HEK293 (cell line): Measurements from ENCODE around the gene THRA.

Experiments used
- CTCF ChIA-PET: fragments of 350-600 bp; formaldehyde crosslinking; extraction: SDS; loops from one replicate; lab custom pipeline; 2021; ENCODE audit warnings: antibody characterized with exemption; lab: Yijun Ruan, JAX
- POLR2A ChIA-PET: fragments of 300-600 bp; formaldehyde crosslinking; extraction: SDS; loops from one replicate; lab custom pipeline; 2020; ENCODE audit warnings: antibody characterized with exemption, inconsistent platforms; lab: Yijun Ruan, JAX
- H3K27ac ChIP-seq: fragments of 200-500 bp; sonication (Bioruptor generic); 2 replicates; pipeline ENCODE4 v1.5.1; 2014; ENCODE audit warnings: low read depth, low read length, control low read depth, inconsistent platforms; ENCODE audit errors: extremely low read depth
- H3K36me3 ChIP-seq, 2 experiments: fragments of 200-500 bp in 1 of 2; sonication (Bioruptor generic) in 1 of 2; 1 replicate in 1 of 2; 2 replicates in 1 of 2; pipeline ENCODE4 v1.5.1; 2014 to 2017; ENCODE audit warnings: inconsistent platforms in 2 of 2, low read length in 2 of 2; ENCODE audit not compliant: control insufficient read depth in 2 of 2, insufficient read depth in 1 of 2
- H3K4me1 ChIP-seq: fragments of 200-500 bp; sonication (Bioruptor generic); 2 replicates; pipeline ENCODE4 v1.5.1; 2014; ENCODE audit warnings: mild to moderate bottlenecking, low read length, inconsistent platforms; ENCODE audit not compliant: control insufficient read depth, insufficient read depth
- H3K4me3 ChIP-seq: 2 replicates; pipeline ENCODE4 v1.5.1; 2011; ENCODE audit warnings: low read depth, mild to moderate bottlenecking, control low read depth, low read length, moderate library complexity
- H3K9me3 ChIP-seq: fragments of 200-500 bp; sonication (Bioruptor generic); 2 replicates; pipeline ENCODE4 v1.5.1; 2014; ENCODE audit warnings: low read depth, low read length, inconsistent platforms; ENCODE audit not compliant: control insufficient read depth, insufficient read depth
- GLIS2 ChIP-seq: fragments of 450-650 bp; formaldehyde crosslinking; IDR thresholded peaks from 2 replicates; pipeline ENCODE4 v1.5.1; 2016; ENCODE audit warnings: missing biosample characterization, missing genetic modification characterization
- PRDM1 ChIP-seq: fragments of 450-650 bp; formaldehyde crosslinking; IDR thresholded peaks from 2 replicates; pipeline ENCODE4; 2016; ENCODE audit warnings: missing biosample characterization, missing genetic modification characterization
- SP3 ChIP-seq: fragments of 450-650 bp; formaldehyde crosslinking; IDR thresholded peaks from 2 replicates; pipeline ENCODE4 v1.5.1; 2016; ENCODE audit warnings: missing biosample characterization, missing genetic modification characterization
- SP7 ChIP-seq: fragments of 450-650 bp; formaldehyde crosslinking; IDR thresholded peaks from 2 replicates; pipeline ENCODE4 v1.5.1; 2016; ENCODE audit warnings: missing biosample characterization, missing genetic modification characterization
- TRIM28 ChIP-seq: IDR thresholded peaks from 2 replicates; pipeline ENCODE4 v1.6.1; 2011; ENCODE audit warnings: low read length, control low read depth, borderline replicate concordance
- TSHZ1 ChIP-seq: fragments of 450-650 bp; formaldehyde crosslinking; IDR thresholded peaks from 2 replicates; pipeline ENCODE4 v1.5.1; 2016; ENCODE audit warnings: missing biosample characterization, missing genetic modification characterization, borderline replicate concordance
- ZBTB10 ChIP-seq: fragments of 450-650 bp; formaldehyde crosslinking; IDR thresholded peaks from 2 replicates; pipeline ENCODE4 v1.5.1; 2016; ENCODE audit warnings: missing biosample characterization, missing genetic modification characterization
- ZBTB17 ChIP-seq: fragments of 450-650 bp; formaldehyde crosslinking; IDR thresholded peaks from 2 replicates; pipeline ENCODE4 v1.5.1; 2016; ENCODE audit warnings: missing biosample characterization, missing genetic modification characterization
- ZBTB48 ChIP-seq: fragments of 450-650 bp; formaldehyde crosslinking; IDR thresholded peaks from 2 replicates; pipeline ENCODE4 v1.5.1; 2016; ENCODE audit warnings: missing biosample characterization, missing genetic modification characterization
- ZNF16 ChIP-seq: fragments of 450-650 bp; formaldehyde crosslinking; IDR thresholded peaks from 2 replicates; pipeline ENCODE4 v1.5.1; 2016; ENCODE audit warnings: low read depth, missing biosample characterization, missing genetic modification characterization
- ZNF184 ChIP-seq: fragments of 450-650 bp; IDR thresholded peaks from 2 replicates; pipeline ENCODE4 v1.5.1; 2018; ENCODE audit warnings: missing biosample characterization, mild to moderate bottlenecking, missing genetic modification characterization
- ZNF248 ChIP-seq: fragments of 450-650 bp; formaldehyde crosslinking; IDR thresholded peaks from 2 replicates; pipeline ENCODE4 v1.5.1; 2017; ENCODE audit warnings: missing biosample characterization, missing genetic modification characterization
- ZNF302 ChIP-seq: fragments of 450-650 bp; formaldehyde crosslinking; IDR thresholded peaks from 2 replicates; pipeline ENCODE4 v1.5.1; 2016; ENCODE audit warnings: missing biosample characterization, missing genetic modification characterization, low read depth
- ZNF37A ChIP-seq: fragments of 450-650 bp; IDR thresholded peaks from 2 replicates; pipeline ENCODE4 v1.5.1; 2018; ENCODE audit warnings: missing biosample characterization, missing genetic modification characterization
- ZNF391 ChIP-seq: fragments of 450-650 bp; formaldehyde crosslinking; IDR thresholded peaks from 2 replicates; pipeline ENCODE4 v1.5.1; 2016; ENCODE audit warnings: low read depth, missing biosample characterization, missing genetic modification characterization, borderline replicate concordance
- ZNF423 ChIP-seq: fragments of 450-650 bp; formaldehyde crosslinking; IDR thresholded peaks from 2 replicates; pipeline ENCODE4 v1.5.1; 2016; ENCODE audit warnings: missing biosample characterization, missing genetic modification characterization
- ZNF513 ChIP-seq: fragments of 450-650 bp; IDR thresholded peaks from 2 replicates; pipeline ENCODE4 v1.5.1; 2018; ENCODE audit warnings: missing biosample characterization, missing genetic modification characterization
- ZNF561 ChIP-seq: fragments of 450-650 bp; IDR thresholded peaks from 2 replicates; pipeline ENCODE4 v1.5.1; 2018; ENCODE audit warnings: missing biosample characterization, missing genetic modification characterization, borderline replicate concordance
- ZNF580 ChIP-seq: fragments of 450-650 bp; formaldehyde crosslinking; IDR thresholded peaks from 2 replicates; pipeline ENCODE4 v1.5.1; 2016; ENCODE audit warnings: missing biosample characterization, missing genetic modification characterization
- ZNF626 ChIP-seq: fragments of 450-650 bp; sonication (Bioruptor Pico); formaldehyde crosslinking; IDR thresholded peaks from 2 replicates; pipeline ENCODE4 v1.5.1; 2018; ENCODE audit warnings: missing biosample characterization, missing genetic modification characterization, inconsistent platforms
- ZNF777 ChIP-seq: fragments of 450-650 bp; formaldehyde crosslinking; IDR thresholded peaks from 2 replicates; pipeline ENCODE4 v1.5.1; 2017; ENCODE audit warnings: missing biosample characterization, missing genetic modification characterization, borderline replicate concordance
- ZSCAN30 ChIP-seq: fragments of 450-650 bp; IDR thresholded peaks from 2 replicates; pipeline ENCODE4 v1.5.1; 2018; ENCODE audit warnings: missing biosample characterization, mild to moderate bottlenecking, missing genetic modification characterization, moderate library complexity

Gene THRA

GRCh38 chr17:40107522-40108174 lies 44.9 kb downstream of the THRA start:
- peak overlapping the region; percentile 3; the same call in 1 of the 2 replicates for H3K27ac ChIP-seq
- POLR2A ChIA-PET = interaction anchor here (1.3 kb wide), 1 partner anchor 12 kb away, joined by 3 read pairs; no protein-coding TSS in a partner anchor
- no peak overlapping the region for H3K4me3 ChIP-seq
- no peaks in the 10 kb centered on the region for H3K9me3 ChIP-seq
- TF ChIP-seq ZNF580 (no peak), ZNF423 (no peak), ZNF37A (tag by site-specific recombination) (no peak), ZNF561 (no peak), TRIM28 (no peak), ZNF513 (tag by site-specific recombination) (no peak)
- TF ChIP-seq, all 188 proteins: peak for 0
- no peaks in the 10 kb centered on the region for H3K36me3 ChIP-seq
- CTCF ChIA-PET = interaction anchor here (1.5 to 3.0 kb wide), 3 partner anchors 21 to 69 kb away, joined by 3 to 18 read pairs (median 4); no protein-coding TSS in a partner anchor
- H3K4me1 ChIP-seq = peaks cover 11% of the 10 kb centered on the region

GRCh38 chr17:40108970-40109824 lies 46.4 kb downstream of the THRA start:
- no peaks in the 10 kb centered on the region for H3K36me3 ChIP-seq
- TF ChIP-seq SP7 (tag by site-specific recombination) (no peak), GLIS2 (no peak), ZBTB48 (no peak), TSHZ1 (tag by site-specific recombination) (no peak), ZNF302 (tag by site-specific recombination) (no peak), ZNF391 (tag by site-specific recombination) (no peak), ZBTB17 (no peak), ZNF777 (no peak), SP3 (tag by site-specific recombination) (no peak), ZNF16 (tag by site-specific recombination) (no peak), ZSCAN30 (no peak), PRDM1 (tag by site-specific recombination) (no peak), ZNF184 (tag by site-specific recombination) (no peak), ZNF248 (no peak), ZBTB10 (tag by site-specific recombination) (no peak), ZNF626 (tag by site-specific recombination) (no peak)
- no peak overlapping the region for H3K4me3 ChIP-seq
- CTCF ChIA-PET = interaction anchor here (0.6 to 7.8 kb wide), 15 partner anchors 8 to 245 kb away, joined by 3 to 182 read pairs (median 4); partner anchors contain the start of gene MSL1
- H3K4me1 ChIP-seq = peaks cover 22% of the 10 kb centered on the region
- H3K27ac ChIP-seq = no peak overlapping the region
- no peaks in the 10 kb centered on the region for H3K9me3 ChIP-seq
- POLR2A ChIA-PET = interaction anchor here (0.5 to 8.2 kb wide), 4 partner anchors 10 to 370 kb away, joined by 3 to 117 read pairs (median 3); partner anchors contain the start of genes MSL1 and NR1D1
